K562 (cell line): ENCODE results near the gene KRTAP1-4. TPM values are rescaled to one million over a fixed set of nuclear protein-coding genes. Genes with fewer than 3 reads are reported as not detected.

ENCODE experiments used
- ATAC-seq: fragments of 200-7000 bp; cut with Tn5 transposase; 3 replicates; pipeline ENCODE4 v1.9.1; 2020; ENCODE audit warnings: moderate library complexity
- Bru-seq: library from RNA; stranded (reverse); fragments of 400-500 nt; gene quantifications from one replicate; lab custom pipeline; 2021; lab: Mats Ljungman, UMichigan
- BruChase-seq, 2 experiments: library from RNA; stranded (reverse); fragments of 400-500 nt; gene quantifications; one replicate each; lab custom pipeline; 2021; lab: Mats Ljungman, UMichigan
- BruUV-seq: library from RNA; stranded (reverse); fragments of 400-500 nt; replicated peaks from 2 replicates; lab custom pipeline; 2021; lab: Mats Ljungman, UMichigan
- CTCF ChIA-PET: fragments of 300-600 bp; formaldehyde crosslinking; extraction: SDS; loops from one replicate; lab custom pipeline; 2021; ENCODE audit warnings: low intra/inter-chr PET ratio; lab: Yijun Ruan, JAX
- POLR2A ChIA-PET: fragments of 300-600, 350-650 bp; sonication (Branson Sonifier 250); formaldehyde crosslinking; extraction: SDS; loops from one replicate; lab custom pipeline; 2021; ENCODE audit warnings: antibody characterized with exemption, inconsistent platforms; lab: Yijun Ruan, JAX
- DNase-seq, 4 experiments: peaks; one replicate each; pipeline versions ENCODE4 v3.0.0 to v3.0.0-alpha.2; 2011 to 2018; ENCODE audit warnings: low spot score in 3 of 4, mixed read lengths in 3 of 4; ENCODE audit errors: extremely low read depth in 1 of 4
- FAIRE-seq: peaks from 2 replicates; lab custom pipeline; 2011; peaks lifted over from hg19 to GRCh38; lab: Jason Lieb, UNC
- H2AFZ ChIP-seq: 2 replicates; pipeline ENCODE4 v1.6.0; 2011; ENCODE audit warnings: low read depth, low read length, control low read depth, inconsistent platforms
- H3K27ac ChIP-seq: fragments of 200-600 bp; 3 replicates; pipeline ENCODE4 v1.8.0; 2011; ENCODE audit warnings: low read depth, mild to moderate bottlenecking, control low read depth, inconsistent platforms, low read length, moderate library complexity, mixed read lengths; ENCODE audit errors: extremely low read depth
- H3K27me3 ChIP-seq, 2 experiments: fragments of 300-600 bp in 1 of 2; 2 replicates in 1 of 2; 3 replicates in 1 of 2; pipeline versions ENCODE4 v1.6.0 to v1.8.0; 2011; ENCODE audit warnings: inconsistent platforms in 2 of 2, low read length in 2 of 2, mild to moderate bottlenecking in 1 of 2, mixed read lengths in 1 of 2, moderate library complexity in 1 of 2; ENCODE audit not compliant: control insufficient read depth in 2 of 2, insufficient read depth in 2 of 2
- H3K36me3 ChIP-seq: fragments of 300-600 bp; 3 replicates; pipeline ENCODE4 v1.8.0; 2011; ENCODE audit warnings: mild to moderate bottlenecking, low read length, inconsistent platforms; ENCODE audit not compliant: control insufficient read depth, insufficient read depth
- H3K4me1 ChIP-seq, 2 experiments: fragments of 200-600 bp in 1 of 2; replicated peaks in 1 of 2; 2 replicates in 1 of 2; 3 replicates in 1 of 2; pipeline versions ENCODE4 v1.5.1 to v1.8.0; 2011; ENCODE audit warnings: inconsistent platforms in 2 of 2, low read length in 2 of 2, mild to moderate bottlenecking in 1 of 2, mixed read lengths in 1 of 2, moderate library complexity in 1 of 2; ENCODE audit not compliant: control insufficient read depth in 2 of 2, insufficient read depth in 2 of 2
- H3K4me2 ChIP-seq: 2 replicates; pipeline ENCODE4 v1.6.1; 2011; ENCODE audit warnings: low read length, control low read depth, inconsistent platforms, mixed read lengths; ENCODE audit not compliant: insufficient read depth
- H3K4me3 ChIP-seq: fragments of 200-600 bp; sonication (generic), shearing (Covaris generic); 2 replicates; pipeline ENCODE4 v1.5.1; 2016; ENCODE audit warnings: control low read depth, inconsistent platforms
- H3K79me2 ChIP-seq: fragments of 200-600 bp; 3 replicates; pipeline ENCODE4 v1.8.0; 2011; ENCODE audit warnings: low read length, inconsistent platforms; ENCODE audit not compliant: control insufficient read depth, insufficient read depth
- H3K9ac ChIP-seq, 2 experiments: 2 replicates each; pipeline versions ENCODE4 v1.6.0 to v1.6.1; 2011; ENCODE audit warnings: low read depth in 2 of 2, low read length in 2 of 2, control low read depth in 1 of 2, inconsistent platforms in 1 of 2, mild to moderate bottlenecking in 1 of 2, mixed read lengths in 1 of 2; ENCODE audit not compliant: insufficient read depth in 1 of 2
- H3K9me1 ChIP-seq: one replicate; pipeline ENCODE4 v1.6.0; 2011; ENCODE audit warnings: inconsistent platforms, mild to moderate bottlenecking, low read length, moderate library complexity; ENCODE audit not compliant: control insufficient read depth, insufficient read depth
- H3K9me3 ChIP-seq: replicated peaks from 2 replicates; pipeline ENCODE4 v1.5.1; 2011; ENCODE audit warnings: low read depth, low read length, inconsistent platforms; ENCODE audit not compliant: control insufficient read depth, insufficient read depth
- H4K20me1 ChIP-seq: replicated peaks from 2 replicates; pipeline ENCODE4 v1.6.1; 2011; ENCODE audit warnings: low read length, inconsistent platforms, mixed read lengths; ENCODE audit not compliant: control insufficient read depth, insufficient read depth
- ELF2 ChIP-seq: fragments of 250-450 bp; sonication (Bioruptor Pico); IDR thresholded peaks from 2 replicates; pipeline ENCODE4 v1.5.0; 2021; ENCODE audit warnings: mild to moderate bottlenecking
- KDM5B ChIP-seq: fragments of 200-600 bp; sonication (generic); IDR thresholded peaks from 2 replicates; pipeline ENCODE4 v1.6.1; 2012; ENCODE audit warnings: low read depth, mild to moderate bottlenecking, moderate library complexity, low read length, control low read depth, inconsistent platforms; ENCODE audit not compliant: insufficient replicate concordance
- TGIF2 ChIP-seq: sonication (generic); formaldehyde crosslinking; IDR thresholded peaks from 2 replicates; pipeline ENCODE4 v1.8.1; 2022; ENCODE audit warnings: mild to moderate bottlenecking, missing genetic modification reagents, moderate library complexity
- THRAP3 ChIP-seq: fragments of 450-650 bp; IDR thresholded peaks from 2 replicates; pipeline ENCODE4 v1.6.1; 2016; ENCODE audit warnings: mild to moderate bottlenecking, inconsistent platforms, borderline replicate concordance
- ZNF436 ChIP-seq: fragments of 250-450, 450-650 bp; sonication (Bioruptor Pico); formaldehyde crosslinking; IDR thresholded peaks from 2 replicates; pipeline ENCODE4 v1.7.0; 2020; ENCODE audit warnings: mild to moderate bottlenecking
- WGBS: fragments of 100-300 bp; shearing (Covaris generic); methylation state at CpG from one replicate; pipeline ENCODE4 v1.1.6; 2016; ENCODE audit warnings: low coverage, mixed read lengths; ENCODE audit not compliant: insufficient coverage; ENCODE audit errors: missing lambda C conversion rate; 5-methylcytosine and 5-hydroxymethylcytosine counted together
- in situ Hi-C: fragments of 300-500 bp; cut with MboI; formaldehyde crosslinking; loops from 4 replicates; pipeline ENCODE4 v1.15.0; 2018; ENCODE audit warnings: inconsistent platforms, mixed read lengths
- intact Hi-C: fragments of 100-400 bp; cut with micrococcal nuclease; formaldehyde crosslinking; loops from 2 replicates; pipeline ENCODE4 v1.14.2; 2022
- long read RNA-seq, 3 experiments: library from polyadenylated mRNA in 2 of 3; library from RNA in 1 of 3; unstranded in 2 of 3; stranded (forward) in 1 of 3; transcript quantifications; one replicate each; pipeline ENCODE4 v2.0.0, GENCODE V29; 2019 to 2022
- polyA minus RNA-seq, 3 experiments: library from RNA; depleted of rRNA, polyadenylated mRNA; stranded (reverse); fragments of >200 nt; gene quantifications; 2 replicates each; pipeline ENCODE4 v1.2.3, GENCODE V29; 2011
- polyA plus RNA-seq, 8 experiments: library from polyadenylated mRNA; depleted of rRNA in 4 of 8; stranded (reverse) in 5 of 8; unstranded in 3 of 8; fragments of >200 nt; fragmentation: Nextera tagmentation in 2 of 8; fragmentation: Illumina TruSeq in 1 of 8; extraction: Ambion mirVana in 2 of 8; extraction: Trizol in 1 of 8; gene quantifications; 2 replicates each; pipeline versions ENCODE4 v1.2.1 to v1.2.3, GENCODE V29; 2011 to 2014; ENCODE audit warnings: inconsistent platforms in 1 of 8, missing spikeins in 1 of 8
- total RNA-seq, 7 experiments: library from RNA; depleted of rRNA in 6 of 7; stranded (reverse); fragments of >200 nt in 6 of 7; fragmentation: Illumina TruSeq in 2 of 7; extraction: Trizol in 2 of 7; gene quantifications; 2 replicates each; pipeline versions ENCODE4 v1.2.1 to v1.2.3, GENCODE V29; 2011 to 2021; ENCODE audit warnings: low replicate concordance in 1 of 7
- TF ChIP-seq, protein P1 (sequence below): fragments of 450-650 bp; IDR thresholded peaks from 2 replicates; pipeline ENCODE4 v1.6.1; 2018; ENCODE audit warnings: mild to moderate bottlenecking, low read depth; ENCODE audit not compliant: partially characterized antibody
- TF ChIP-seq, protein P2 (sequence below): sonication (generic); formaldehyde crosslinking; IDR thresholded peaks from 2 replicates; pipeline ENCODE4 v1.8.1; 2023; ENCODE audit warnings: mild to moderate bottlenecking, missing genetic modification reagents, moderate library complexity
- TF ChIP-seq, protein P3 (sequence below): fragments of 250-450 bp; sonication (Bioruptor Pico); IDR thresholded peaks from 2 replicates; pipeline ENCODE4 v1.8.0; 2022; ENCODE audit warnings: inconsistent platforms

Gene KRTAP1-4, protein sequence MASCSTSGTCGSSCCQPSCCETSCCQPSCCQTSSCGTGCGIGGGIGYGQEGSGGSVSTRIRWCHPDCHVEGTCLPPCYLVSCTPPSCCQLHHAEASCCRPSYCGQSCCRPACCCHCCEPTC
- total RNA-seq (2011; cell fraction: chromatin; rRNA removed; ENCODE audit: low replicate concordance) = not detected in 2 replicates
- total RNA-seq (2011; cell fraction: nucleolus; rRNA removed) = not detected in 2 replicates
- total RNA-seq (2011; cell fraction: nucleoplasm; rRNA removed) = not detected in 2 replicates
- not detected in 2 replicates for total RNA-seq (2014; rRNA removed)
- total RNA-seq (2014; rRNA removed; fragmentation: Illumina TruSeq; extraction: Trizol) = not detected in 2 replicates
- total RNA-seq (2015; rRNA removed; fragmentation: Illumina TruSeq; extraction: Trizol) = not detected in 2 replicates
- total RNA-seq (2021) = not detected in 2 replicates
- not detected in 2 replicates for polyA plus RNA-seq (2011; rRNA removed)
- polyA plus RNA-seq (2011; cell fraction: cytosol; rRNA removed) = not detected in 2 replicates
- polyA plus RNA-seq (2011; cell fraction: nucleus; rRNA removed) = not detected in 2 replicates
- not detected in 2 replicates for polyA plus RNA-seq (2012)
- polyA plus RNA-seq (2014; fragmentation: Illumina TruSeq; extraction: Trizol) = not detected in 2 replicates
- polyA plus RNA-seq (2014; fragmentation: Nextera tagmentation; extraction: Ambion mirVana) = not detected
- polyA plus RNA-seq (2014; rRNA removed) = not detected in 2 replicates
- polyA minus RNA-seq (2011; rRNA and poly(A)+ RNA removed) = not detected in 2 replicates
- not detected in 2 replicates for polyA minus RNA-seq (2011; cell fraction: cytosol; rRNA and poly(A)+ RNA removed)
- polyA minus RNA-seq (2011; cell fraction: nucleus; rRNA and poly(A)+ RNA removed) = not detected in 2 replicates
- Bru-seq, nascent RNA = not detected
- not detected for BruChase-seq, experiment 1, labeled RNA remaining after a 2-hour chase
- not detected for BruChase-seq, experiment 2, labeled RNA remaining after a 6-hour chase
- long read RNA-seq, experiment 1 = 0 reads
- long read RNA-seq, experiment 2 = 0 reads
- long read RNA-seq, experiment 3 = 0 reads

DNA sequence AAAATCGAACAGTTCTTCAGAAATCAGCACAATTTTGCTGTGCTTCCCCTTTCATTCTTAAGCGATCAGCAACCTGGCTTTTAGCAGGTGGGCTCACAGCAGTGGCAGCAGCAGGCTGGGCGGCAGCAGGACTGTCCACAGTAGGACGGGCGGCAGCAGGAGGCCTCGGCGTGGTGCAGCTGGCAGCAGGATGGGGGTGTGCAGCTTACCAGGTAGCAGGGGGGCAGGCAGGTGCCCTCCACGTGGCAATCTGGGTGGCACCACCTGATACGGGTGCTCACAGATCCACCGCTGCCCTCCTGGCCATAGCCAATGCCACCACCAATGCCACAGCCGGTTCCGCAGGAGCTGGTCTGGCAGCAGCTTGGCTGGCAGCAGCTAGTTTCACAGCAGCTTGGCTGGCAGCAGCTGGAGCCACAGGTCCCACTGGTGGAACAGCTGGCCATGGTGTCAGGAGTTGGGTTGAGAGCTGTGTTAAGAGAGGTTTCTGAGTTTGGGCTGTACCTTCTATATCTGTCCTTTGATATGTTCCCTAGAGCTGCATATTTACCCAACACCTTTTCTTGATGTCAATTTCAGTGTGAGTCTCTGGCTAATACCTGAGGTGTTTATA lies at the start of gene KRTAP1-4:
Gene KRTAP1-4 (minus strand): TSS at position 563 of the 613 bp plus-strand sequence. CDS start 117 bp downstream, at position 446.
- ATAC-seq (no peak), DNase-seq (no peak), FAIRE-seq (no peak)
- Histone ChIP-seq H3K9me3 (no peaks in the 10 kb centered on the region), H3K9ac (no peak within 1 kb of the TSS), H3K4me3 (no peak within 1 kb of the TSS), H3K27me3 (peaks cover 0 to 21% of the 10 kb centered on the region in 2 experiments; a peak in 2 of 5 replicates), H3K36me3 (no peaks in the 10 kb centered on the region), H3K4me1 (peaks cover 0 to 4% of the 10 kb centered on the region in 2 experiments; a peak in 1 of 5 replicates), H3K9me1 (no peaks in the 10 kb centered on the region), H4K20me1 (no peaks in the 10 kb centered on the region), H3K79me2 (no peaks in the 10 kb centered on the region), H3K27ac (no peak within 1 kb of the TSS), H3K4me2 (no peak within 1 kb of the TSS), H2AFZ (no peak within 1 kb of the TSS)
- WGBS = under 1% methylated on average over 12 of the region's 12 CpGs
- in situ Hi-C loops = no loop called here
- BruUV-seq = no TSS peak
- POLR2A ChIA-PET = interaction anchor here (0.6 to 1.0 kb wide), 2 partner anchors 29 to 48 kb away, joined by 4 read pairs; no protein-coding TSS in a partner anchor
- intact Hi-C loops = no loop called here
- CTCF ChIA-PET = no interaction called here
- TF ChIP-seq, protein P1, sequence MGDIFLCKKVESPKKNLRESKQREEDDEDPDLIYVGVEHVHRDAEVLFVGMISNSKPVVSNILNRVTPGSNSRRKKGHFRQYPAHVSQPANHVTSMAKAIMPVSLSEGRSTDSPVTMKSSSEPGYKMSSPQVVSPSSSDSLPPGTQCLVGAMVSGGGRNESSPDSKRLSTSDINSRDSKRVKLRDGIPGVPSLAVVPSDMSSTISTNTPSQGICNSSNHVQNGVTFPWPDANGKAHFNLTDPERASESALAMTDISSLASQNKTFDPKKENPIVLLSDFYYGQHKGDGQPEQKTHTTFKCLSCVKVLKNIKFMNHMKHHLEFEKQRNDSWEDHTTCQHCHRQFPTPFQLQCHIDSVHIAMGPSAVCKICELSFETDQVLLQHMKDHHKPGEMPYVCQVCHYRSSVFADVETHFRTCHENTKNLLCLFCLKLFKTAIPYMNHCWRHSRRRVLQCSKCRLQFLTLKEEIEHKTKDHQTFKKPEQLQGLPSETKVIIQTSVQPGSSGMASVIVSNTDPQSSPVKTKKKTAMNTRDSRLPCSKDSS = no peak
- TF ChIP-seq, protein P2, sequence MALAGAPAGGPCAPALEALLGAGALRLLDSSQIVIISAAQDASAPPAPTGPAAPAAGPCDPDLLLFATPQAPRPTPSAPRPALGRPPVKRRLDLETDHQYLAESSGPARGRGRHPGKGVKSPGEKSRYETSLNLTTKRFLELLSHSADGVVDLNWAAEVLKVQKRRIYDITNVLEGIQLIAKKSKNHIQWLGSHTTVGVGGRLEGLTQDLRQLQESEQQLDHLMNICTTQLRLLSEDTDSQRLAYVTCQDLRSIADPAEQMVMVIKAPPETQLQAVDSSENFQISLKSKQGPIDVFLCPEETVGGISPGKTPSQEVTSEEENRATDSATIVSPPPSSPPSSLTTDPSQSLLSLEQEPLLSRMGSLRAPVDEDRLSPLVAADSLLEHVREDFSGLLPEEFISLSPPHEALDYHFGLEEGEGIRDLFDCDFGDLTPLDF (CRISPR knock-in tag) = no peak
- TF ChIP-seq ELF2 (no peak), KDM5B (no peak), ZNF436 (CRISPR knock-in tag) (no peak), TGIF2 (CRISPR knock-in tag) (no peak), THRAP3 (no peak)
- TF ChIP-seq, protein P3, sequence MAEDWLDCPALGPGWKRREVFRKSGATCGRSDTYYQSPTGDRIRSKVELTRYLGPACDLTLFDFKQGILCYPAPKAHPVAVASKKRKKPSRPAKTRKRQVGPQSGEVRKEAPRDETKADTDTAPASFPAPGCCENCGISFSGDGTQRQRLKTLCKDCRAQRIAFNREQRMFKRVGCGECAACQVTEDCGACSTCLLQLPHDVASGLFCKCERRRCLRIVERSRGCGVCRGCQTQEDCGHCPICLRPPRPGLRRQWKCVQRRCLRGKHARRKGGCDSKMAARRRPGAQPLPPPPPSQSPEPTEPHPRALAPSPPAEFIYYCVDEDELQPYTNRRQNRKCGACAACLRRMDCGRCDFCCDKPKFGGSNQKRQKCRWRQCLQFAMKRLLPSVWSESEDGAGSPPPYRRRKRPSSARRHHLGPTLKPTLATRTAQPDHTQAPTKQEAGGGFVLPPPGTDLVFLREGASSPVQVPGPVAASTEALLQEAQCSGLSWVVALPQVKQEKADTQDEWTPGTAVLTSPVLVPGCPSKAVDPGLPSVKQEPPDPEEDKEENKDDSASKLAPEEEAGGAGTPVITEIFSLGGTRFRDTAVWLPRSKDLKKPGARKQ (CRISPR knock-in tag) = no peak
